CD4-positive, CD25-positive, alpha-beta regulatory T cell (primary cell): ENCODE data around the gene ERBB4. TPM values are rescaled to one million over a fixed set of nuclear protein-coding genes. Genes with fewer than 3 reads are reported as not detected.

Experiments
- ATAC-seq, 2 donors: fragments of 150-1000 bp; cut with Tn5 transposase; one replicate each; pipeline ENCODE4 v1.10.0; 2021; ENCODE audit warnings: low read depth in 2 of 2, moderate number of reproducible peaks in 2 of 2, moderate library complexity in 1 of 2
- DNase-seq, 3 donors: peaks; one replicate each; pipeline versions ENCODE4 v3.0.0 to v3.0.0-alpha.2; 2012 to 2022; ENCODE audit warnings: mixed read lengths in 1 of 3
- H3K27ac ChIP-seq: one replicate; pipeline ENCODE4 v1.7.0; 2013; ENCODE audit warnings: mild to moderate bottlenecking, low read length; ENCODE audit not compliant: insufficient read depth, poor library complexity, severe bottlenecking
- H3K27me3 ChIP-seq: one replicate; pipeline ENCODE4 v1.7.0; 2013; ENCODE audit warnings: low read length; ENCODE audit not compliant: control insufficient read depth, insufficient read depth
- H3K36me3 ChIP-seq: one replicate; pipeline ENCODE4 v1.7.0; 2013; ENCODE audit warnings: mild to moderate bottlenecking, low read length, moderate library complexity; ENCODE audit not compliant: control insufficient read depth, insufficient read depth
- H3K4me1 ChIP-seq: 2 replicates; pipeline ENCODE4 v1.7.0; 2013; ENCODE audit warnings: mild to moderate bottlenecking, low read length; ENCODE audit not compliant: insufficient read depth, control insufficient read depth, poor library complexity, severe bottlenecking
- H3K4me3 ChIP-seq: one replicate; pipeline ENCODE4 v1.7.0; 2013; ENCODE audit warnings: low read depth, mild to moderate bottlenecking, low read length, moderate library complexity
- H3K9me3 ChIP-seq, 2 experiments: 1 replicate in 1 of 2; 2 replicates in 1 of 2; pipeline ENCODE4 v1.7.0; 2013; ENCODE audit warnings: low read length in 2 of 2, mild to moderate bottlenecking in 1 of 2, moderate library complexity in 1 of 2; ENCODE audit not compliant: control insufficient read depth in 2 of 2
- H3K27ac Mint-ChIP-seq, 3 donors: one replicate each; pipeline ENCODE4 v1.8.0; 2020 to 2022; ENCODE audit warnings: mild to moderate bottlenecking in 3 of 3, mixed read lengths in 3 of 3, moderate library complexity in 2 of 3
- H3K27me3 Mint-ChIP-seq: one replicate; pipeline ENCODE4 v1.8.0; 2022; ENCODE audit warnings: mild to moderate bottlenecking, mixed read lengths
- H3K36me3 Mint-ChIP-seq: one replicate; pipeline ENCODE4 v1.8.0; 2020; ENCODE audit warnings: mixed read lengths
- H3K4me1 Mint-ChIP-seq, 4 donors: one replicate each; pipeline ENCODE4 v1.8.0; 2020 to 2022; ENCODE audit warnings: mixed read lengths in 4 of 4, mild to moderate bottlenecking in 1 of 4
- H3K4me3 Mint-ChIP-seq, 4 donors: one replicate each; pipeline ENCODE4 v1.8.0; 2020 to 2022; ENCODE audit warnings: mild to moderate bottlenecking in 4 of 4, mixed read lengths in 4 of 4, moderate library complexity in 3 of 4
- H3K9me3 Mint-ChIP-seq, 7 donors: one replicate each; pipeline ENCODE4 v1.8.0; 2020 to 2022; ENCODE audit warnings: mixed read lengths in 7 of 7, mild to moderate bottlenecking in 3 of 7, moderate library complexity in 2 of 7
- polyA plus RNA-seq, 4 donors: library from polyadenylated mRNA; unstranded; fragments of 300-500 nt; fragmentation: Illumina TruSeq; gene quantifications; one replicate each; pipeline ENCODE4 v1.2.3, GENCODE V29; 2021
- total RNA-seq: library from RNA; stranded (reverse); gene quantifications from one replicate; pipeline ENCODE4 v1.2.3, GENCODE V29; 2022

The ERBB4 gene
- total and polyA plus RNA-seq, 5 donors from 2014 or later: not detected

DNA sequence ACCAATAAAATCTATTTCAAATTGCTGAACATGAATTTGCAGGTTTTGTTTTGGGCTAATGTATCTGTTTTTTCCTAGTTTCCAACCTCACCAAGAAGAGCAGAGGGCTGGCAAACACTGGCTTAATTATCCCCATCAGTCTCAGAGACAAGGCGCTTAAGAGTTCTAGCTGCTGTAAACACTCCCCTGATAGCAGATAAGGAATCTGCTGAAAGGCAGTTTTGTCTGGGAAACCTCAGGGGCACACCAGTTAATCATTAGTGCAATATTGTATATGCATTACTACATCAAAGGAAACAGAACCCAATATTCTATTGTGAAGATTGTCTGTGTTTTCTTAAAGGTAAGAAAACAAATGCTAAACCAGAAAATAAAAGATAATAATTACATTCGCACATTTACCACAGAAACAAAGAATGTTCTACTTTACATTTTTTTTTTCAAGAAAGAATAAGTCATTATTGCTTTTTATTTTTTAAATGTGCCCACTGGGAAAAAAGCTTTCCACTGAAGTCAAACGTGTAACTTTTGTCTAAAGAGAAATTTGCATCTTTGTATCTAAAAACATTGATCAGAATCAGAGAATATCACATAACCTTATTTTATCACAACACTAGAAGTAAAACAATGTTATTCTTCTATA is 179.1 kb downstream of the ERBB4 start:
- Mint-ChIP-seq H3K9me3 (no peaks in the 10 kb centered on the region), H3K4me1 (no peaks in the 10 kb centered on the region), H3K4me3 (no peak overlapping the region), H3K27ac (no peak overlapping the region), H3K27me3 (no peaks in the 10 kb centered on the region), H3K36me3 (no peaks in the 10 kb centered on the region)
- no peak for DNase-seq
- no peaks in the 10 kb centered on the region for H3K9me3 ChIP-seq
- no peak overlapping the region for H3K27ac ChIP-seq
- H3K4me1 ChIP-seq: no peaks in the 10 kb centered on the region
- H3K27me3 ChIP-seq: no peaks in the 10 kb centered on the region
- no peak overlapping the region for H3K4me3 ChIP-seq
- no peak for ATAC-seq
- H3K36me3 ChIP-seq: no peaks in the 10 kb centered on the region

- Histone ChIP-seq H3K9me3 (no peaks in the 10 kb centered on the region), H3K27me3 (no peaks in the 10 kb centered on the region), H3K4me3 (no peak overlapping the region), H3K27ac (no peak overlapping the region), H3K36me3 (no peaks in the 10 kb centered on the region), H3K4me1 (no peaks in the 10 kb centered on the region)
- Mint-ChIP-seq H3K27me3 (no peaks in the 10 kb centered on the region), H3K36me3 (no peaks in the 10 kb centered on the region), H3K4me1 (no peaks in the 10 kb centered on the region), H3K9me3 (no peaks in the 10 kb centered on the region), H3K27ac (no peak overlapping the region), H3K4me3 (no peak overlapping the region)
- DNase-seq (no peak), ATAC-seq (no peak)
Observed at GRCh38 chr2:212357606-212358005, 181.0 kb downstream of the ERBB4 start.

DNA sequence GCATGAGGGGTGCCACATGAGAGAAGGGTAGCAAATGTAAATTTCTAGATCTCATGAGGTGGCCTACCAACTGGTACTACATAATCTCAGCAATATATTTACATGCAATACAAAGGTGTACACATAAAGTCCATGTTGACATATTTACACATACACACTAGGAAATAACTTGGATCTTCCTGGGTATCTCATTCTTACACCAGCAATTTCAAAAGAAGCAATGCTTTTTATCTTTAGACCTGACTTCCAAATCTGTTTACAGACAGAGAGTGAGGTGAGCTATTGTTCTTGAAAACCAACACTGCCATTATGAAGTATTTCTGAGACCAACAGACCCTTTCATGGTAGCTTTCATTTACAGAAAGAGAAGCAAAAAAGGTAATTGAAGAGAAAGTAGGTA is 184.2 kb downstream of the ERBB4 start:
- H3K27me3 Mint-ChIP-seq: no peaks in the 10 kb centered on the region
- no peaks in the 10 kb centered on the region for H3K4me1 Mint-ChIP-seq
- H3K36me3 ChIP-seq: no peaks in the 10 kb centered on the region
- no peak for ATAC-seq
- no peaks in the 10 kb centered on the region for H3K36me3 Mint-ChIP-seq
- no peak for DNase-seq
- no peak overlapping the region for H3K4me3 ChIP-seq
- no peaks in the 10 kb centered on the region for H3K27me3 ChIP-seq
- no peak overlapping the region for H3K4me3 Mint-ChIP-seq
- no peaks in the 10 kb centered on the region for H3K9me3 ChIP-seq
- H3K4me1 ChIP-seq: no peaks in the 10 kb centered on the region
- H3K27ac ChIP-seq: no peak overlapping the region
- H3K9me3 Mint-ChIP-seq: peaks cover 0 to 2% (median 0%) of the 10 kb centered on the region in 7 donors
- H3K27ac Mint-ChIP-seq: no peak overlapping the region

GRCh38 chr2:212348501-212348900 is 190.1 kb downstream of the ERBB4 start:
- ATAC-seq: no peak
- Mint-ChIP-seq H3K9me3 (peaks cover 0 to 2% (median 0%) of the 10 kb centered on the region in 7 donors), H3K4me1 (no peaks in the 10 kb centered on the region), H3K36me3 (no peaks in the 10 kb centered on the region), H3K4me3 (no peak overlapping the region), H3K27ac (no peak overlapping the region), H3K27me3 (no peaks in the 10 kb centered on the region)
- Histone ChIP-seq H3K36me3 (no peaks in the 10 kb centered on the region), H3K4me1 (no peaks in the 10 kb centered on the region), H3K27ac (no peak overlapping the region), H3K4me3 (no peak overlapping the region), H3K9me3 (no peaks in the 10 kb centered on the region), H3K27me3 (no peaks in the 10 kb centered on the region)
- no peak for DNase-seq

DNA sequence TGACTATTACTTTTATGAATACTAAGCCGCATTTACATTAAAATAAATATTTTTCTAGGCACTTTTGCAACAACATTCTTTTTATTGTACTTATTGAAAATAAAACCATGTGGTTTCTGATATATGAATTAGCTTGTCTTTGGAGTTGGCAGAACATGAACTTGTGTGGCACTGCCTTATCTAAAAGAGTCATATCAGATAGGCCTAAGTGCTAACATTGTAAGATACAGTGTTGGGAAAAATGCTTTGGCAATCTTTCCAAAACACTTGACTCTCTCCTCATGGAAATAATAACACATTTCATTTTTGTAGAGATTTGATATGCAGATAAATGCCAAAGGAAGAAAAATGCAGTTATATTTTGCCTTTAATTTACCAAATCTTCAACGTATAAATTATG is 191.7 kb downstream of the ERBB4 start:
- no peak overlapping the region for H3K27ac ChIP-seq
- H3K4me1 Mint-ChIP-seq: no peaks in the 10 kb centered on the region

DNA sequence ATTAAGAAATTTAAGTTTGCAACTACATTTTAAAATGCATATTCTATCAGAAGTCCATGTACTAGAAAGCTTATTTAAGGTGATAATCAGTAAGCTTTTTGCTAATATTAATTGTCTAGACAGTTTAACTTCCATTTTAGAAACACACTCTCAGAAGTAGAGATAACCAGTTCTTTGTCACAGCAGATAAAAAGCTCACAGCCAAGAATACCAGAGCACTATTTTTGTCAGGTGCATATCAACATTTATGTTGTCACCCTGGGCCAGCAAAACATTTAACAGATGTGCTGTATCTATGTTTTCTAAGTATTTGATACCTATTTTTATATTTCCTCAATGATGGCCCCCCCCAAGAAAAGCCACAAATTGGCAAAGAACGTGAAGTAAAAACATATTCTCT is 192.6 kb downstream of the ERBB4 start:
- Histone ChIP-seq H3K4me1 (no peaks in the 10 kb centered on the region), H3K27me3 (no peaks in the 10 kb centered on the region), H3K36me3 (no peaks in the 10 kb centered on the region), H3K27ac (no peak overlapping the region), H3K9me3 (no peaks in the 10 kb centered on the region), H3K4me3 (no peak overlapping the region)
- Mint-ChIP-seq H3K27ac (no peak overlapping the region), H3K9me3 (peaks cover 0 to 6% (median 0%) of the 10 kb centered on the region in 7 donors), H3K27me3 (peaks cover 4% of the 10 kb centered on the region), H3K36me3 (no peaks in the 10 kb centered on the region), H3K4me3 (no peak overlapping the region), H3K4me1 (no peaks in the 10 kb centered on the region)
- no peak for DNase-seq
- ATAC-seq: no peak

More for the DNA sequence above, 191.7 kb downstream of the ERBB4 start:
- peaks cover 4% of the 10 kb centered on the region for H3K27me3 Mint-ChIP-seq
- no peaks in the 10 kb centered on the region for H3K9me3 ChIP-seq
- DNase-seq (no peak), ATAC-seq (no peak)
- no peaks in the 10 kb centered on the region for H3K36me3 Mint-ChIP-seq
- H3K27ac Mint-ChIP-seq: no peak overlapping the region
- H3K36me3 ChIP-seq: no peaks in the 10 kb centered on the region
- H3K9me3 Mint-ChIP-seq: peaks cover 0 to 6% (median under 1%) of the 10 kb centered on the region in 7 donors
- no peak overlapping the region for H3K4me3 Mint-ChIP-seq
- no peaks in the 10 kb centered on the region for H3K4me1 ChIP-seq
- no peak overlapping the region for H3K4me3 ChIP-seq
- no peaks in the 10 kb centered on the region for H3K27me3 ChIP-seq

- H3K36me3 ChIP-seq: no peaks in the 10 kb centered on the region
- no peak for ATAC-seq
- H3K27me3 ChIP-seq: no peaks in the 10 kb centered on the region
- H3K27ac ChIP-seq: no peak overlapping the region
- H3K4me3 ChIP-seq: no peak overlapping the region
- H3K27me3 Mint-ChIP-seq: peaks cover 4% of the 10 kb centered on the region
- no peaks in the 10 kb centered on the region for H3K4me1 ChIP-seq
- H3K9me3 Mint-ChIP-seq: peaks cover 0 to 6% (median 0%) of the 10 kb centered on the region in 7 donors
- H3K9me3 ChIP-seq: no peaks in the 10 kb centered on the region
- no peaks in the 10 kb centered on the region for H3K4me1 Mint-ChIP-seq
- H3K27ac Mint-ChIP-seq: no peak overlapping the region
- no peak overlapping the region for H3K4me3 Mint-ChIP-seq
- DNase-seq: no peak
- H3K36me3 Mint-ChIP-seq: no peaks in the 10 kb centered on the region
Observed at GRCh38 chr2:212344131-212344530, 194.5 kb downstream of the ERBB4 start.

DNA sequence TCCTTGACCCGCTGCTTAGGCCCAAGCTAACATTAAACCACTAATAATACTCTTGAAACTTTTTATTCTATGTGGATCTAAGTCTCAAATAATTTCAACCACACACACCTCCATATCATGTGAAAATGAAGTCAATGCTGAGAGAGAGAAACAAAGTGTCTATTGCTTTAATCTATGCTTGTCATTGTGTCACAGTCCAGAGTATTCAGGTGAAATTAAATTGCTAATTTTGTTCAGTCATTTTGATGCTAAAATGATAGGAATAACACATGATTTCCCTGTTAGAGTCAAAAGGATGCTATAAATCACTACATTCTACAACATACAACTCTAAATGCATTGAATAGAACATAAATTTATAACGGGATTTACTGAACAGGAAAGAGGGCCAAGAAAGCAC is 195.4 kb downstream of the ERBB4 start:
- H3K27ac Mint-ChIP-seq: no peak overlapping the region
- Histone ChIP-seq H3K9me3 (no peaks in the 10 kb centered on the region), H3K27ac (no peak overlapping the region), H3K27me3 (no peaks in the 10 kb centered on the region), H3K4me1 (no peaks in the 10 kb centered on the region), H3K36me3 (no peaks in the 10 kb centered on the region), H3K4me3 (no peak overlapping the region)
- no peaks in the 10 kb centered on the region for H3K4me1 Mint-ChIP-seq
- DNase-seq (no peak), ATAC-seq (no peak)
- H3K36me3 Mint-ChIP-seq: no peaks in the 10 kb centered on the region
- no peak overlapping the region for H3K4me3 Mint-ChIP-seq
- H3K9me3 Mint-ChIP-seq: peaks cover 0 to 6% (median 0%) of the 10 kb centered on the region in 7 donors
- peaks cover 4% of the 10 kb centered on the region for H3K27me3 Mint-ChIP-seq
